Ovary (tissue), 9 donors: ENCODE measurements around the gene CSNK2B. TPM values are rescaled to one million over a fixed set of nuclear protein-coding genes. Genes with fewer than 3 reads are reported as not detected.

ENCODE experiments used
- DNase-seq, 5 donors: peaks; one replicate each; pipeline ENCODE4 v3.0.0-alpha.2; 2019 to 2020
- H3K27ac ChIP-seq, 2 donors: fragments of 200-600 bp; one replicate each; pipeline versions ENCODE4 v1.5.1 to v1.8.0; 2019 to 2022
- H3K27me3 ChIP-seq: fragments of 200-600 bp; one replicate; pipeline ENCODE4 v1.8.0; 2022
- H3K36me3 ChIP-seq: fragments of 200-600 bp; sonication (generic); one replicate; pipeline ENCODE4 v1.5.1; 2019
- H3K4me1 ChIP-seq: one replicate; pipeline ENCODE4 v1.8.1; 2013; ENCODE audit warnings: mild to moderate bottlenecking, moderate library complexity; ENCODE audit not compliant: insufficient read depth
- H3K4me3 ChIP-seq: fragments of 200-600 bp; sonication (generic); one replicate; pipeline ENCODE4 v1.5.1; 2017
- H3K9me3 ChIP-seq, 2 donors: fragments of 200-600 bp in 1 of 2; sonication (generic) in 1 of 2; one replicate each; pipeline versions ENCODE4 v1.5.1 to v1.8.1; 2013 to 2019; ENCODE audit warnings: mild to moderate bottlenecking in 1 of 2, moderate library complexity in 1 of 2
- EP300 ChIP-seq: sonication (generic); formaldehyde crosslinking; IDR thresholded peaks from one replicate; pipeline ENCODE4 v1.6.1; 2017; ENCODE audit warnings: antibody characterized with exemption
- POLR2A ChIP-seq: fragments of 450-650 bp; IDR thresholded peaks from one replicate; pipeline ENCODE4 v1.6.1; 2017; ENCODE audit warnings: antibody characterized with exemption, mild to moderate bottlenecking, moderate library complexity
- WGBS, 3 donors: extraction: QIAGEN DNeasy Blood & Tissue Kit in 1 of 3; methylation state at CpG; one replicate each; pipeline versions ENCODE4 v1.1.5 to v1.1.7; 2013 to 2017; 5-methylcytosine and 5-hydroxymethylcytosine counted together
- intact Hi-C, 4 donors: fragments of 100-400 bp; cut with DNase I; formaldehyde crosslinking; loops; one replicate each; pipeline versions ENCODE4 v1.11.0 to v1.15.1; 2022 to 2023
- polyA plus RNA-seq, 2 donors: library from polyadenylated mRNA; stranded (reverse); fragments of 200-250 nt in 1 of 2; fragments of 350-450 nt in 1 of 2; fragmentation: Illumina TruSeq in 1 of 2; extraction: RNeasy Lipid Tissue Mini Kit (QIAGEN cat#74804) in 1 of 2; gene quantifications; one replicate each; pipeline ENCODE4 v1.2.3, GENCODE V29; 2013 to 2014
- total RNA-seq, 7 donors: library from RNA; depleted of rRNA in 2 of 7; stranded (reverse); fragments of >200 nt in 2 of 7; fragmentation: NEBNext Ultra II Directional in 3 of 7; extraction: Animal tissue kit (Norgen Biotek cat#: 25700) in 3 of 7; gene quantifications; one replicate each; pipeline versions ENCODE4 v1.1.0 to v1.2.4, GENCODE V29; 2016 to 2023
- TF ChIP-seq, protein P1 (sequence below), 3 donors: fragments of 450-650 bp in 2 of 3; fragments of 200-600 bp in 1 of 3; IDR thresholded peaks; one replicate each; pipeline versions ENCODE4 v1.5.1 to v1.8.0; 2016 to 2022; ENCODE audit warnings: antibody characterized with exemption in 3 of 3, mild to moderate bottlenecking in 1 of 3
- donor health status: DM: no; HTN: no; CAD: no; lungs with moderate emphysema.
- donor health status: DM: no; HTN: no; CAD: no.
- donor health status: Bipolar disorder and iron deficiency.
- donor health status: DM: yes; HTN: yes; CAD: no.
- donor health status: DM: no; HTN: no; CAD: no.
- donor health status: DM: yes; HTN: yes; CAD: no.

The CSNK2B gene
- total and polyA plus RNA-seq, 9 donors: 120 to 258 (median 144) TPM

DNA sequence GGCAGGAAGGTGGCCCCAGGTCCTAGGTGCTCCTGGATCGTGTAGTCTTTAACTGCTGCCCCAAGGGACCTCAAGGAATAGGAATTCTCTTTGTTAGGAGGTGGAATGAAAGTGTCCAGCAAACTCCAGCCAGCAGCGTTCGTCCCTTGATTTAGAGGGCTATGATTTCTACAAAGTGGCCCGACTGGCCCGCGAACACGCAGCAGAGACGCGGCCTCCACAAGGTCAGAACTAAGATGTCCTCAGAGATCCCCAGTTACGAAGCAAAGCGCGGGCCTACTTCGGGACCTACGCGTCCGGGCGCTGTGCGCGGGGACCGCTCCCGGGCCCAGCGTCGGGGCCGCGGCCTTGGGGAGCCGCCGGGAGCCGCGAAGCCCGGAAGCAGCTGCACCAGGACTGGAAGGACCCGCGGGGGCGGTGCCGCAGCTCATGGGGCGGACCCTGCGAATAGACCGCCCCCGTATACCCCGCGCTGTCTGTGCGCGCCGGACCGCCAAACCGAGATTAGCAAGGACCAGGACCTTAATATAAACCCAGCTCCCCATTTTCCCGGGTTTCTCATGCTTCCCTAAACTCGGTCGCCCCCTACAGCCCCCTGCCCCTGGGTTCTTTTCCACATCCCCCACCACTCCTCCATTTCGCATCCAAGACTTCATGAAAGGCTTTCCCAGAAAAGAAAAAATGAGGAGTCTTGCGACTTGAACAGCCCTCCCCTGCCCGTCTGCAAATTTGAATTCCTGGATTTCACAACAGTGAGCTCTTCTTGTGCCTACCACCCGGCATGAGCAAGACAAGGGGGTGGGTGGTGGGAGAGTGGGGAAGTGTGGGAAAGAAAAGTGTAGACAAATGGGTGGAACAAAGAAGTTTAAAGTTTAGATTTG is 5.3 kb upstream of the CSNK2B start, which contains the start of gene C6orf47:
TSS of gene C6orf47 (minus strand) at position 398 of the 881 bp plus-strand sequence. CDS start 831 bp downstream, outside the sequence.
- peak; percentile 88 to 93 (median 88) for DNase-seq
- intact Hi-C loops: no loop called here
- H3K36me3 ChIP-seq: no peaks in the 10 kb centered on the region

DNA sequence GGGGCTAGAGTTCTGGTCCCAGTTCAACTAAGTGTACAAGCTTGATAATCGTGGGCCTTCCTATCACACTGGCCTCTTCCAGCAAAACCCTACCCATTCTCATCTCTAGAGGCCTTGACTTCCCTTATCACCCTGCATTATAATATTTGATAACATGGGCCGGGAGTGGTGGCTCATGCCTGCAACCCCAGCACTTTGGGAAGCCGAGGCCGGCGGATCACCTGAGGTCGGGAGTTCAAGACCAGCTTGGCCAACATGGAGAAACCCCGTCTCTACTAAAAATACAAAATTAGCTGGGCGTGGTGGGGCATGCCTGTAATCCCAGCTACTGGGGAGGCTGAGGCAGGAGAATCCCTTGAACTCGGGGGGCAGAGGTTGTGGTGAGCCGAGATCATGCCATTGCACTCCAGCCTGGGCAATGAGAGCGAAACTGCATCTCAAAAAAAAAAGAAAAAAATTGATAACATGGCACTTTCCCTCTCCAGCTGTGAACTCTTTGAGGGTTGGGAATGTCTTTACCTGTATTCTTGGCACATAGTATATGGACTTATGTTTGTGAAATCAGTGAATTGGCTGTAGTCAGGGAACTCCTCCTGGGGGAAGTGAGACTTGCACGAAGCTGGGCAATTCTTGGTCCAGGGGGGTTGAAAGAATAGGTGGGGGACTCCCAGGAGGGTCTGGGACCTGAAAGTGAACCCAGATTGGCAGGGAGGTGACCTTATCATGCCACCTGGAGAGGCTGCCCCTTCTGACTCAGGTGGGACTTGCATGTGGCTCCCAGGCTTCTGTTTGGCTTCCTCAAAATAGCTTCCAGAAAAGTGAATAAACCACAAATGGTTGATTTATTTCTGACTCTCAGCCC is 4.4 kb upstream of the CSNK2B start:
- Histone ChIP-seq H3K27ac (peak overlapping the region in 1 of 2 donors; percentile 27), H3K9me3 (no peaks in the 10 kb centered on the region), H3K27me3 (no peaks in the 10 kb centered on the region), H3K4me3 (no peak overlapping the region), H3K4me1 (peaks cover 25% of the 10 kb centered on the region), H3K36me3 (no peaks in the 10 kb centered on the region)
- TF ChIP-seq EP300 (no peak), POLR2A (no peak)
- TF ChIP-seq, protein P1, sequence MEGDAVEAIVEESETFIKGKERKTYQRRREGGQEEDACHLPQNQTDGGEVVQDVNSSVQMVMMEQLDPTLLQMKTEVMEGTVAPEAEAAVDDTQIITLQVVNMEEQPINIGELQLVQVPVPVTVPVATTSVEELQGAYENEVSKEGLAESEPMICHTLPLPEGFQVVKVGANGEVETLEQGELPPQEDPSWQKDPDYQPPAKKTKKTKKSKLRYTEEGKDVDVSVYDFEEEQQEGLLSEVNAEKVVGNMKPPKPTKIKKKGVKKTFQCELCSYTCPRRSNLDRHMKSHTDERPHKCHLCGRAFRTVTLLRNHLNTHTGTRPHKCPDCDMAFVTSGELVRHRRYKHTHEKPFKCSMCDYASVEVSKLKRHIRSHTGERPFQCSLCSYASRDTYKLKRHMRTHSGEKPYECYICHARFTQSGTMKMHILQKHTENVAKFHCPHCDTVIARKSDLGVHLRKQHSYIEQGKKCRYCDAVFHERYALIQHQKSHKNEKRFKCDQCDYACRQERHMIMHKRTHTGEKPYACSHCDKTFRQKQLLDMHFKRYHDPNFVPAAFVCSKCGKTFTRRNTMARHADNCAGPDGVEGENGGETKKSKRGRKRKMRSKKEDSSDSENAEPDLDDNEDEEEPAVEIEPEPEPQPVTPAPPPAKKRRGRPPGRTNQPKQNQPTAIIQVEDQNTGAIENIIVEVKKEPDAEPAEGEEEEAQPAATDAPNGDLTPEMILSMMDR (IDR thresholded peaks at IDR 0.05): no peak
- 62 to 69% (median 63%) methylated on average over 12 of the region's 12 CpGs for WGBS, 3 donors
- intact Hi-C loops: no loop called here
- no peak for DNase-seq

More for the DNA sequence above, 5.3 kb upstream of the CSNK2B start, which contains the start of gene C6orf47:
- Histone ChIP-seq H3K9me3 (no peaks in the 10 kb centered on the region), H3K4me3 (peak within 1 kb of the TSS; percentile 86), H3K27ac (peak within 1 kb of the TSS; percentile 27 to 55), H3K4me1 (peaks cover 25% of the 10 kb centered on the region), H3K27me3 (no peaks in the 10 kb centered on the region)
- TF ChIP-seq, protein P1 (IDR thresholded peaks at IDR 0.05): no peak
- peak; percentile 86 for TF ChIP-seq POLR2A
- WGBS, 3 donors: 0 to 1% (median 0%) methylated on average over 51 to 52 of the region's 52 CpGs

DNA sequence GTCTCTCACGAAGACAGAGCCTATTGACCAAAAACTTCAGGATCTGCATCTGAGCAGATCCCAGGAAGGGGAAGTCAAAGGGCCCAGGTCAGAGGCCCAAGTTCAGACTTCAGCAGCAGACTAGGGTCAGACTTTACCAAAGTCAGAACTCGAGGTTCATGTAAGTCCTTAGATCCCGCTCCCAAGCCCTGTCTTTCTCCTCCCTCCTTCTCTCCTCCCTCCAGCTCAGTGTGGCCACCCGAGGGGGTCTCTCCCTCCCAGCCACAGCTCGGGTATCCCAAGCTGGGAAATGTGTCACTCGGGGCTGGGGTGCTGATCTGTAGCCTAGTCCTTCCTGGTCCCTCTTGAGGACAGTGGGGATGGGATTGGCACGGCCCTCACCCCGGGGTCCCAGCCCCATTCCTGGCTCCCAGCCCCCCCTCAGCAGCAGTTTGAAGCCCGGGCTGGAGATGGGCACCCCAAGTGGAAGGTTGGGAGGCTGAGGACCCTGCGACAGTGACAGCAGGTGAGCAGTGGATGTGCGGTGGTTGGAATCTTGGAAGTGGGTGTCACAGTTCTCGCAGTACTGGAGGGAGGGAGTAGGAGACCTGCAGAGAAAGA is 3.7 kb upstream of the CSNK2B start:
- WGBS, 3 donors: 83 to 85% (median 84%) methylated on average over 12 of the region's 12 CpGs

More for the DNA sequence above, 3.7 kb upstream of the CSNK2B start:
- no peaks in the 10 kb centered on the region for H3K9me3 ChIP-seq
- H3K4me3 ChIP-seq: no peak overlapping the region
- H3K27me3 ChIP-seq: no peaks in the 10 kb centered on the region
- no peaks in the 10 kb centered on the region for H3K36me3 ChIP-seq
- TF ChIP-seq, protein P1 (IDR thresholded peaks at IDR 0.05): no peak
- no peak for TF ChIP-seq EP300
- TF ChIP-seq POLR2A: no peak
- DNase-seq: peak in 2 of 5 donors; percentile 41 to 46
- H3K27ac ChIP-seq: no peak overlapping the region
- H3K4me1 ChIP-seq: peaks cover 26% of the 10 kb centered on the region
- intact Hi-C loops: no loop called here
